ENCODE measurements around the gene PWWP2B.

DNA sequence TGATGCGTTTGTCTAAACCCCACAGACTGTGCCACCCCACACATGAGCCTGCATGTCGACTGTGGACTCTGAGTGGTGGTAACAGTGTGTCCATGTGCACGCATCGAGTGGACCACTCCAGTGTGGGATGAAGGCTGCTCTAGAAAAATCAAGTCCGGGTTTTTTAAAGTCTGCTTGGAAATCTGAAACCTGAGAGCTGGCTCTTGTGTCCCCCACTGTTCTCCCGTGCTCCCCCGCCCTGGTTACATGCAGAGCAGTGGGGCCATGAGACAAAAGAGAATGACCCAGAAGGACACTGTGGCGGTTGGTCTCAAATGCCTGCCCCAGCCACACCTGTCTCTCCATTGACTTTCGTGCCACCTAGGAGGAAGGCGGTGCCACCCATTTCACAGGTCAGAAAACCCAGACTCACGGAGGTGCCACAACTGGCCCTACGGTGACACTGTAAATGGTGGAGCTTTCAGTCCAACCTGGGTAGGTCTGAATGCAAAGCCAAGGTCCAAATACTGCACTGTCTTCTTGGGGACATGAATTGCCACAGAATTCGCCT lies 27.3 kb upstream of the PWWP2B start:
- TF ChIP-seq, protein P1, sequence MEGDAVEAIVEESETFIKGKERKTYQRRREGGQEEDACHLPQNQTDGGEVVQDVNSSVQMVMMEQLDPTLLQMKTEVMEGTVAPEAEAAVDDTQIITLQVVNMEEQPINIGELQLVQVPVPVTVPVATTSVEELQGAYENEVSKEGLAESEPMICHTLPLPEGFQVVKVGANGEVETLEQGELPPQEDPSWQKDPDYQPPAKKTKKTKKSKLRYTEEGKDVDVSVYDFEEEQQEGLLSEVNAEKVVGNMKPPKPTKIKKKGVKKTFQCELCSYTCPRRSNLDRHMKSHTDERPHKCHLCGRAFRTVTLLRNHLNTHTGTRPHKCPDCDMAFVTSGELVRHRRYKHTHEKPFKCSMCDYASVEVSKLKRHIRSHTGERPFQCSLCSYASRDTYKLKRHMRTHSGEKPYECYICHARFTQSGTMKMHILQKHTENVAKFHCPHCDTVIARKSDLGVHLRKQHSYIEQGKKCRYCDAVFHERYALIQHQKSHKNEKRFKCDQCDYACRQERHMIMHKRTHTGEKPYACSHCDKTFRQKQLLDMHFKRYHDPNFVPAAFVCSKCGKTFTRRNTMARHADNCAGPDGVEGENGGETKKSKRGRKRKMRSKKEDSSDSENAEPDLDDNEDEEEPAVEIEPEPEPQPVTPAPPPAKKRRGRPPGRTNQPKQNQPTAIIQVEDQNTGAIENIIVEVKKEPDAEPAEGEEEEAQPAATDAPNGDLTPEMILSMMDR (IDR thresholded peaks at IDR 0.05; ENCODE audit: low read length) = no peak
- no peak for TF ChIP-seq EZH2 (IDR thresholded peaks at IDR 0.05; ENCODE audit: borderline replicate concordance, low read length)

Measured in OCI-LY1 (cell line).